Measurements from ENCODE around the gene FRMPD4. TPM values are rescaled to one million over a fixed set of nuclear protein-coding genes. Genes with fewer than 3 reads are reported as not detected.

The FRMPD4 gene
- total and polyA plus RNA-seq, 12 donors = 0.03 to 4.1 (median 2.0) TPM

DNA sequence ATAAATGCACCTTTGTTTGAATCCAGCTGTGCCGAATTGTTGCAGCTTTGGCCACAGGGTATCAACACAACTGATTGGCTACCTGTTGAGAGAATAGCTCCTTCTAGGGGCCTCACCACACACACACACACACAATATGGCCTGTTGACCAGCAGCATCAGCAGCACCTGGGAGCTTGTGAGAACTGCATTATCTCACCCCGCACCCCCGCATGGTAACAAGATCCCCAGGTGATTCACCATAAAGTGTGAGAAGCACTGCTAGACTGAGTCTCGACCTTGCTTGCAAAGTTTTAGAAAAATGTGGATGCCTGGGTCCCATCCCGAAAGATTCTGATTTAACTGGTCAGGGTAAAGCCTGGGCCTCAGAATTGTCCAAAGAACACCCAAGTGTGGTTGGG is 476.0 kb downstream of the FRMPD4 start:
- Histone ChIP-seq H3K36me3 (no peaks in the 10 kb centered on the region), H3K27ac (no peak overlapping the region), H3K4me3 (no peak overlapping the region), H3K9me3 (no peaks in the 10 kb centered on the region), H3K27me3 (no peaks in the 10 kb centered on the region), H3K4me1 (no peaks in the 10 kb centered on the region)
- DNase-seq = no peak
- no peak for ATAC-seq
- 87 to 90% methylated on average over 5 of the region's 5 CpGs for WGBS, 2 donors
- no peak for TF ChIP-seq CTCF (IDR thresholded peaks at IDR 0.05)
- intact Hi-C loops (cut with DNase I) = no loop called here

- no peaks in the 10 kb centered on the region for H3K27me3 ChIP-seq
- no peak for ATAC-seq
- no peak for DNase-seq
- H3K9me3 ChIP-seq = peaks cover 0 to 3% (median 0%) of the 10 kb centered on the region in 11 donors
- no peak for TF ChIP-seq CTCF (IDR thresholded peaks at IDR 0.05)
- no peaks in the 10 kb centered on the region for H3K36me3 ChIP-seq
- H3K27ac ChIP-seq = no peak overlapping the region
- H3K4me3 ChIP-seq = no peak overlapping the region
- no peaks in the 10 kb centered on the region for H3K4me1 ChIP-seq
- intact Hi-C loops (cut with DNase I) = no loop called here
These were observed 476.8 kb downstream of the FRMPD4 start for GRCh38 chrX:12615061-12615460.

GRCh38 chrX:12617241-12617640 is 479.0 kb downstream of the FRMPD4 start:
- intact Hi-C loops (cut with DNase I) = no loop called here
- no peak for TF ChIP-seq CTCF (IDR thresholded peaks at IDR 0.05)
- H3K4me1 ChIP-seq = no peaks in the 10 kb centered on the region
- ATAC-seq (no peak), DNase-seq (no peak)
- no peaks in the 10 kb centered on the region for H3K27me3 ChIP-seq
- H3K9me3 ChIP-seq = peaks cover 0 to 10% (median 0%) of the 10 kb centered on the region in 11 donors
- no peak overlapping the region for H3K27ac ChIP-seq
- no peaks in the 10 kb centered on the region for H3K36me3 ChIP-seq
- H3K4me3 ChIP-seq = no peak overlapping the region

GRCh38 chrX:12647230-12647629 is 509.0 kb downstream of the FRMPD4 start:
- intact Hi-C loops (cut with DNase I) = no loop called here
- Histone ChIP-seq H3K9me3 (no peaks in the 10 kb centered on the region), H3K27ac (no peak overlapping the region), H3K4me3 (no peak overlapping the region), H3K27me3 (no peaks in the 10 kb centered on the region), H3K36me3 (no peaks in the 10 kb centered on the region), H3K4me1 (no peaks in the 10 kb centered on the region)
- 78 to 89% methylated on average over 1 of the region's 1 CpG for WGBS, 2 donors
- TF ChIP-seq CTCF (IDR thresholded peaks at IDR 0.05) = no peak
- DNase-seq (no peak), ATAC-seq (no peak)

DNA sequence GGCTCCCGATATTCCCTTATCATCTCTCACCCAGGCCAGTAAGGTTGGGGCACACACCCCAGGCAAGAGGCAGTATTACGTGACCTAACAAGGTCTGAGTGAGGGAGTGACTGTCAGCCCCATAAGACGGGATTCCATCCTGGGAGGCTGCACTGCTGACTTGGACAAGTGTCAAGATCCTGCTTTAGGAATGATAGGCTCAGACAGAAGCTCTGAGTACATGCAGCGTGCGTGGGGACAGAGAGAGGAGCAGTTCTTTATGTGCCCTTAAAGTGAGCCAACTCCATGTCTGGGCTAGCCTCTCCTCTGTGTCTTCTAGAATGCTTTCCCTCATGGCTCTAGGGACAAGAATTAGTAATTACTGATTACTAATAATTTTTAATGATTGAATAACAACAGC is 510.7 kb downstream of the FRMPD4 start:
- Histone ChIP-seq H3K27me3 (no peaks in the 10 kb centered on the region), H3K4me1 (no peaks in the 10 kb centered on the region), H3K4me3 (no peak overlapping the region), H3K27ac (no peak overlapping the region), H3K9me3 (no peaks in the 10 kb centered on the region), H3K36me3 (no peaks in the 10 kb centered on the region)
- no peak for TF ChIP-seq CTCF (IDR thresholded peaks at IDR 0.05)
- no peak for DNase-seq
- intact Hi-C loops (cut with DNase I) = no loop called here
- WGBS, 2 donors = 47 to 48% methylated on average over 5 of the region's 5 CpGs
- ATAC-seq = peak in 3 of 8 donors; percentile 15 to 39 (median 33)
